IMR-90 (cell line): ENCODE results near the gene RFX1. TPM values are rescaled to one million over a fixed set of nuclear protein-coding genes. Genes with fewer than 3 reads are reported as not detected.

Source experiments
- ATAC-seq: fragments of 200-7000 bp; cut with Tn5 transposase; 2 replicates; pipeline ENCODE4 v1.9.1; 2020; ENCODE audit warnings: low read depth, mild to moderate bottlenecking, moderate library complexity
- BruUV-seq: library from RNA; stranded (reverse); fragments of 400-500 nt; replicated peaks from 2 replicates; lab custom pipeline; 2021; lab: Mats Ljungman, UMichigan
- CTCF ChIA-PET: fragments of 300-600 bp; formaldehyde crosslinking; extraction: SDS; loops from one replicate; lab custom pipeline; 2021; ENCODE audit warnings: antibody characterized with exemption; lab: Yijun Ruan, JAX
- POLR2A ChIA-PET: fragments of 300-600 bp; sonication (Branson Sonifier 250); formaldehyde crosslinking; loops from one replicate; lab custom pipeline; 2022; ENCODE audit warnings: antibody characterized with exemption; ENCODE audit not compliant: unreplicated experiment; lab: Charles Lee
- DNase-seq: peaks from one replicate; pipeline ENCODE4 v3.0.0; 2013
- H2AFZ ChIP-seq: replicated peaks from 2 replicates; pipeline ENCODE3; 2013; ENCODE audit warnings: low read length, mild to moderate bottlenecking; ENCODE audit not compliant: poor library complexity
- H2AK5ac ChIP-seq: 2 replicates; pipeline ENCODE4 v1.6.1; 2013; ENCODE audit warnings: low read depth, low read length, inconsistent platforms
- H2AK9ac ChIP-seq: replicated peaks from 2 replicates; pipeline ENCODE3; 2013; ENCODE audit warnings: mild to moderate bottlenecking, low read depth, low read length, moderate library complexity; ENCODE audit not compliant: poor library complexity
- H2BK120ac ChIP-seq: 2 replicates; pipeline ENCODE4 v1.6.1; 2013; ENCODE audit warnings: low read depth, low read length, inconsistent platforms
- H2BK15ac ChIP-seq: 3 replicates; pipeline ENCODE4 v1.6.1; 2013; ENCODE audit warnings: low read depth, low read length, inconsistent platforms
- H2BK20ac ChIP-seq: 2 replicates; pipeline ENCODE4 v1.6.1; 2013; ENCODE audit warnings: low read depth, mild to moderate bottlenecking, inconsistent platforms, low read length, moderate library complexity
- H2BK5ac ChIP-seq: 2 replicates; pipeline ENCODE4 v1.6.1; 2013; ENCODE audit warnings: mild to moderate bottlenecking, low read depth, low read length, inconsistent platforms; ENCODE audit not compliant: poor library complexity, severe bottlenecking
- H3K14ac ChIP-seq: replicated peaks from 2 replicates; pipeline ENCODE4 v1.6.1; 2013; ENCODE audit warnings: low read depth, low read length, inconsistent platforms
- H3K18ac ChIP-seq: 2 replicates; pipeline ENCODE4 v1.6.1; 2013; ENCODE audit warnings: low read depth, low read length, control low read depth
- H3K23ac ChIP-seq: 2 replicates; pipeline ENCODE4 v1.6.1; 2013; ENCODE audit warnings: low read depth, low read length, inconsistent platforms
- H3K27ac ChIP-seq: 2 replicates; pipeline ENCODE4 v1.5.1; 2013; ENCODE audit warnings: mild to moderate bottlenecking, control low read depth, low read length; ENCODE audit not compliant: insufficient read depth
- H3K27me3 ChIP-seq: 2 replicates; pipeline ENCODE4 v1.6.1; 2013; ENCODE audit warnings: low read length; ENCODE audit not compliant: control insufficient read depth, insufficient read depth
- H3K36me3 ChIP-seq: 2 replicates; pipeline ENCODE4 v1.6.1; 2013; ENCODE audit warnings: low read length, mixed read lengths; ENCODE audit not compliant: control insufficient read depth, insufficient read depth
- H3K4ac ChIP-seq: 2 replicates; pipeline ENCODE4 v1.6.1; 2013; ENCODE audit warnings: low read depth, low read length, inconsistent platforms
- H3K4me1 ChIP-seq: 2 replicates; pipeline ENCODE4 v1.6.1; 2013; ENCODE audit warnings: low read length, mixed read lengths; ENCODE audit not compliant: control insufficient read depth, insufficient read depth
- H3K4me2 ChIP-seq: 2 replicates; pipeline ENCODE4 v1.6.1; 2013; ENCODE audit warnings: low read depth, mild to moderate bottlenecking, control low read depth, low read length, moderate library complexity
- H3K4me3 ChIP-seq: 2 replicates; pipeline ENCODE4 v1.5.1; 2013; ENCODE audit warnings: low read depth, mild to moderate bottlenecking, control low read depth, low read length, moderate library complexity; ENCODE audit not compliant: insufficient read depth
- H3K56ac ChIP-seq: 2 replicates; pipeline ENCODE4 v1.6.1; 2013; ENCODE audit warnings: low read length, inconsistent platforms; ENCODE audit not compliant: insufficient read depth; ENCODE audit errors: extremely low read depth
- H3K79me1 ChIP-seq, 2 experiments: 2 replicates each; pipeline ENCODE4 v1.6.1; 2013; ENCODE audit warnings: low read length in 2 of 2, inconsistent platforms in 1 of 2, low read depth in 1 of 2
- H3K9ac ChIP-seq: 2 replicates; pipeline ENCODE4 v1.6.1; 2013; ENCODE audit warnings: low read depth, low read length, control low read depth
- H3K9me1 ChIP-seq: 2 replicates; pipeline ENCODE4 v1.6.1; 2013; ENCODE audit warnings: low read length, inconsistent platforms; ENCODE audit not compliant: insufficient read depth
- H3K9me3 ChIP-seq: 2 replicates; pipeline ENCODE4 v1.6.1; 2013; ENCODE audit warnings: low read length; ENCODE audit not compliant: control insufficient read depth, insufficient read depth
- H4K20me1 ChIP-seq: 2 replicates; pipeline ENCODE4 v1.6.1; 2013; ENCODE audit warnings: low read length, inconsistent platforms; ENCODE audit not compliant: insufficient read depth
- H4K5ac ChIP-seq: 2 replicates; pipeline ENCODE4 v1.6.1; 2013; ENCODE audit warnings: mild to moderate bottlenecking, low read depth, low read length, control low read depth
- H4K8ac ChIP-seq, 2 experiments: 2 replicates each; pipeline ENCODE4 v1.6.1; 2013; ENCODE audit warnings: low read depth in 2 of 2, low read length in 2 of 2, control low read depth in 1 of 2, inconsistent platforms in 1 of 2
- H4K91ac ChIP-seq: 2 replicates; pipeline ENCODE4 v1.6.1; 2013; ENCODE audit warnings: low read depth, low read length, inconsistent platforms; ENCODE audit not compliant: insufficient read depth
- MAZ ChIP-seq: IDR thresholded peaks from 2 replicates; pipeline ENCODE4 v1.6.1; 2012; ENCODE audit warnings: low read depth, mild to moderate bottlenecking, low read length, improper control_type of control experiment, moderate library complexity, borderline replicate concordance
- NFE2L2 ChIP-seq: fragments of 150-350 bp; IDR thresholded peaks from 2 replicates; pipeline ENCODE4 v1.6.1; 2016; ENCODE audit warnings: low read depth, mild to moderate bottlenecking, low read length
- WGBS, 2 experiments: methylation state at CpG; one replicate each; pipeline versions ENCODE4 v1.1.5 to v1.1.7; 2013; ENCODE audit warnings: missing lambda C conversion rate in 2 of 2; ENCODE audit not compliant: insufficient read length in 1 of 2; ENCODE audit errors: extremely low coverage in 2 of 2; 5-methylcytosine and 5-hydroxymethylcytosine counted together
- dilution Hi-C: fragments of 300-500 bp; cut with HindIII; formaldehyde crosslinking; loops from one replicate; pipeline ENCODE4 v1.14.3; 2018; ENCODE audit warnings: low sequenced_read_pairs; ENCODE audit not compliant: unreplicated experiment
- in situ Hi-C: fragments of 300-500 bp; cut with MboI; formaldehyde crosslinking; loops from 3 replicates; pipeline ENCODE4 v1.14.3; 2019; ENCODE audit warnings: low sequenced_read_pairs, inconsistent platforms, mixed read lengths
- intact Hi-C: fragments of 100-400 bp; cut with micrococcal nuclease; formaldehyde crosslinking; loops from 2 replicates; pipeline ENCODE4 v1.10.0; 2022
- polyA plus RNA-seq, 3 experiments: library from polyadenylated mRNA; depleted of rRNA; stranded (reverse); fragments of >200 nt; gene quantifications; 2 replicates each; pipeline ENCODE4 v1.2.3, GENCODE V29; 2012; ENCODE audit warnings: low replicate concordance in 1 of 3
- total RNA-seq: library from RNA; depleted of rRNA; stranded (reverse); fragments of >200 nt; gene quantifications from 2 replicates; pipeline ENCODE4 v1.2.3, GENCODE V29; 2012
- TF ChIP-seq, protein P1 (sequence below): conservative IDR thresholded peaks from 2 replicates; pipeline ENCODE4 v1.5.1; 2012; ENCODE audit warnings: mild to moderate bottlenecking, low read depth, low read length, improper control_type of control experiment

Gene RFX1
- total and polyA plus RNA-seq, 2 of the 4 experiments (the other 2 are of a cell fraction) = 0.36 to 3.1 TPM

DNA sequence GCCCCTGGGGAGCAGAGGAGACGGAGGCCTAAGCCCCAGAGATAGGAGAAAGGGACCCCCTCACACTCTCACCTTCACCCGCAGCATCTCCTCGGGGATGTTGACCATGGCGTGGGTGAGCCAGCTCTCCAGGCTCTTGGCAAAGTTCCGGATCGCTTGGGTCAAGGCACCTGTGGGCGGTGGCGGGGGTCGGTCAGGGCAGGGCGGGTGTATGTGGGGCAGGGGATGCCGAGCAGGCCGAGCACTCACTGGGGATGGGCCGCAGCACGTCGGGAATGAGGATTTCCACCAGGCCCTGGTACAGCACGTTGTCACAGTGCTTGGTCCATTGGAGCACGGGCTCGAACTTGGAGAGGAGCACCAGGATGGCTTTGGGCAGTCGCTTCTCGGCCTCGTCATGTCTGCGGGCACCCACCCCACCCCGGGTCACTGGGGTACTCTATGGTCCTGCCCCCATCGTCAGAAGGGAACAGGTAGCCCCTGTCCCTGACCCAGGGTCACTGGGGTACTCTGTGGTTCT lies 40.7 kb downstream of the RFX1 start:
- H2AK9ac ChIP-seq = no peak overlapping the region
- in situ Hi-C loops = no loop called here
- H3K27ac ChIP-seq = no peak overlapping the region
- ATAC-seq (no peak), DNase-seq (no peak)
- no peak overlapping the region for H3K4me2 ChIP-seq
- peaks cover 9% of the 10 kb centered on the region for H3K4me1 ChIP-seq
- no peak overlapping the region for H4K8ac ChIP-seq
- dilution Hi-C loops = no loop called here
- H4K91ac ChIP-seq = no peak overlapping the region
- no peak overlapping the region for H3K4me3 ChIP-seq
- peaks cover 31% of the 10 kb centered on the region for H3K36me3 ChIP-seq
- H2BK120ac ChIP-seq = no peak overlapping the region
- H3K14ac ChIP-seq = no peak overlapping the region
- no peak overlapping the region for H3K56ac ChIP-seq
- H3K9me1 ChIP-seq = no peaks in the 10 kb centered on the region; the same call in 1 of the 2 replicates
- H2AFZ ChIP-seq = no peak overlapping the region
- WGBS, 2 experiments = 92% methylated on average over 16 of the region's 24 CpGs; no CpG with 5 or more reads in 1 of the 2 experiments
- H3K18ac ChIP-seq = no peak overlapping the region
- no peak overlapping the region for H2BK20ac ChIP-seq
- CTCF ChIA-PET = no interaction called here
- H4K20me1 ChIP-seq = peaks cover 7% of the 10 kb centered on the region
- POLR2A ChIA-PET = no interaction called here
- intact Hi-C loops = no loop called here
- no peak overlapping the region for H2BK15ac ChIP-seq
- no TSS peak for BruUV-seq
- H2BK5ac ChIP-seq = no peak overlapping the region
- H3K27me3 ChIP-seq = no peaks in the 10 kb centered on the region
- TF ChIP-seq NFE2L2 = no peak
- no peak for TF ChIP-seq MAZ
- TF ChIP-seq, protein P1, sequence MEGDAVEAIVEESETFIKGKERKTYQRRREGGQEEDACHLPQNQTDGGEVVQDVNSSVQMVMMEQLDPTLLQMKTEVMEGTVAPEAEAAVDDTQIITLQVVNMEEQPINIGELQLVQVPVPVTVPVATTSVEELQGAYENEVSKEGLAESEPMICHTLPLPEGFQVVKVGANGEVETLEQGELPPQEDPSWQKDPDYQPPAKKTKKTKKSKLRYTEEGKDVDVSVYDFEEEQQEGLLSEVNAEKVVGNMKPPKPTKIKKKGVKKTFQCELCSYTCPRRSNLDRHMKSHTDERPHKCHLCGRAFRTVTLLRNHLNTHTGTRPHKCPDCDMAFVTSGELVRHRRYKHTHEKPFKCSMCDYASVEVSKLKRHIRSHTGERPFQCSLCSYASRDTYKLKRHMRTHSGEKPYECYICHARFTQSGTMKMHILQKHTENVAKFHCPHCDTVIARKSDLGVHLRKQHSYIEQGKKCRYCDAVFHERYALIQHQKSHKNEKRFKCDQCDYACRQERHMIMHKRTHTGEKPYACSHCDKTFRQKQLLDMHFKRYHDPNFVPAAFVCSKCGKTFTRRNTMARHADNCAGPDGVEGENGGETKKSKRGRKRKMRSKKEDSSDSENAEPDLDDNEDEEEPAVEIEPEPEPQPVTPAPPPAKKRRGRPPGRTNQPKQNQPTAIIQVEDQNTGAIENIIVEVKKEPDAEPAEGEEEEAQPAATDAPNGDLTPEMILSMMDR = no peak
- no peak overlapping the region for H3K4ac ChIP-seq
- H2AK5ac ChIP-seq = no peak overlapping the region
- H3K79me1 ChIP-seq = no peaks in the 10 kb centered on the region; a peak in 1 of 4 replicates
- H3K9me3 ChIP-seq = no peaks in the 10 kb centered on the region
- no peak overlapping the region for H4K5ac ChIP-seq
- no peak overlapping the region for H3K9ac ChIP-seq
- H3K23ac ChIP-seq = no peak overlapping the region
